ENCODE results near the gene PDZD11. TPM values are rescaled to one million over a fixed set of nuclear protein-coding genes. Genes with fewer than 3 reads are reported as not detected.
A peak's percentile ranks its signal among the peaks of the same experiment; 100 is the strongest.

The PDZD11 gene
- total RNA-seq, 2 experiments from 2014 or later: 18.6 to 20.8 TPM

GRCh38 chrX:70255452-70255851 is 34.3 kb downstream of the PDZD11 start:
- H3K4me3 Mint-ChIP-seq: no peak overlapping the region
- CTCF ChIA-PET: no interaction called here
- no peak overlapping the region for H3K27ac Mint-ChIP-seq

GRCh38 chrX:70254909-70255308 is 34.8 kb downstream of the PDZD11 start:
- Mint-ChIP-seq H3K4me1 (ENCODE audit: low read depth) (peaks cover 22% of the 10 kb centered on the region), H3K9me3 (no peaks in the 10 kb centered on the region), H3K36me3 (ENCODE audit: low read depth) (no peaks in the 10 kb centered on the region), H3K27ac (peak overlapping the region; percentile 18), H3K27me3 (no peaks in the 10 kb centered on the region), H3K4me3 (no peak overlapping the region)
- ATAC-seq (no peak), DNase-seq (no peak)
- POLR2A ChIA-PET: no interaction called here
- intact Hi-C loops (cut with micrococcal nuclease): no loop called here
- no peak for TF ChIP-seq CTCF (IDR thresholded peaks at IDR 0.05)
- CTCF ChIA-PET: no interaction called here

More at GRCh38 chrX:70255452-70255851, 34.3 kb downstream of the PDZD11 start:
- intact Hi-C loops (cut with micrococcal nuclease): no loop called here
- ATAC-seq (no peak), DNase-seq (no peak)
- H3K27me3 Mint-ChIP-seq: no peaks in the 10 kb centered on the region
- no peaks in the 10 kb centered on the region for H3K36me3 Mint-ChIP-seq (ENCODE audit: low read depth)
- H3K4me1 Mint-ChIP-seq (ENCODE audit: low read depth): peaks cover 22% of the 10 kb centered on the region
- POLR2A ChIA-PET: no interaction called here
- no peak for TF ChIP-seq CTCF (IDR thresholded peaks at IDR 0.05)
- no peaks in the 10 kb centered on the region for H3K9me3 Mint-ChIP-seq

- ChIA-PET CTCF (interaction anchor here (1.4 kb wide), 1 partner anchor 9 kb away, joined by 5 read pairs; no protein-coding TSS in a partner anchor), POLR2A (no interaction called here)
- no peaks in the 10 kb centered on the region for H3K36me3 Mint-ChIP-seq (ENCODE audit: low read depth)
- peaks cover 22% of the 10 kb centered on the region for H3K4me1 Mint-ChIP-seq (ENCODE audit: low read depth)
- H3K27me3 Mint-ChIP-seq: no peaks in the 10 kb centered on the region
- peak overlapping the region; percentile 86 for H3K27ac Mint-ChIP-seq
- intact Hi-C loops (cut with micrococcal nuclease): no loop called here
- no peak for TF ChIP-seq CTCF (IDR thresholded peaks at IDR 0.05)
- peak; percentile 42 for ATAC-seq
- no peak overlapping the region for H3K4me3 Mint-ChIP-seq
- no peak for DNase-seq
- H3K9me3 Mint-ChIP-seq: no peaks in the 10 kb centered on the region
These were observed 35.7 kb downstream of the PDZD11 start for GRCh38 chrX:70254063-70254400.

- no peaks in the 10 kb centered on the region for H3K27me3 Mint-ChIP-seq
These were observed 36.2 kb downstream of the PDZD11 start for GRCh38 chrX:70253377-70254062.

More at GRCh38 chrX:70253377-70254062, 36.2 kb downstream of the PDZD11 start:
- POLR2A ChIA-PET: no interaction called here
- ATAC-seq: peak; percentile 80
- H3K27ac Mint-ChIP-seq: peak overlapping the region; percentile 86
- H3K4me1 Mint-ChIP-seq (ENCODE audit: low read depth): peaks cover 22% of the 10 kb centered on the region
- no peak for TF ChIP-seq CTCF (IDR thresholded peaks at IDR 0.05)
- H3K9me3 Mint-ChIP-seq: no peaks in the 10 kb centered on the region
- DNase-seq: no peak
- intact Hi-C loops (cut with micrococcal nuclease): no loop called here
- CTCF ChIA-PET: interaction anchor here (1.4 kb wide), 1 partner anchor 9 kb away, joined by 5 read pairs; no protein-coding TSS in a partner anchor
- no peak overlapping the region for H3K4me3 Mint-ChIP-seq
- H3K36me3 Mint-ChIP-seq (ENCODE audit: low read depth): no peaks in the 10 kb centered on the region

Data from activated CD8-positive, alpha-beta T cell treated with anti-CD3 and anti-CD28 coated beads for 36 hours (primary cell).